HG02798 (cell line): ENCODE results near the gene AIF1.

Experiments used
- ATAC-seq: cut with Tn5 transposase; IDR thresholded peaks from one replicate; pipeline ENCODE4 v1.9.1; 2021; ENCODE audit warnings: mild to moderate bottlenecking; ENCODE audit not compliant: unreplicated experiment, poor library complexity

Gene AIF1

GRCh38 chr6:31639449-31639861 is 24.4 kb downstream of the AIF1 start:
- ATAC-seq, result no peak

DNA sequence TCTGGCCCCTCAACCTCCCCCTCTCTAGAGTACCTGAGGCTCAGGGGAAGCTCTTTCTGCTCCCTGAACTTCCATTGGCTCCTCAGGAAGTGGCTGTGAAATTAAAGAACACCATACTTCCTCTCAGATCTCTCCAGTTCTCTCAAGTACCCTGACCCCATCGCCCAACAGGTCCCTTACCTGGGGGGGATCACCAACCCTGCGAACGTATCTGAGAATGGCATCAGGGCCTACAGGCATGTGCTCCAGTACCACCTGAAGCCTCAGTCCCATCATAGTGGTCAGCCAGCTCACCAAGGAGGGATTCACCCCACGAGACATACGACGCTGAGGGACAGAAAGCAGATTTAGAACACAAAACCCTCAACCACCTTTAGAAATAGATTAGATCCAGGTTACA is 25.6 kb downstream of the AIF1 start:
- no peak for ATAC-seq

GRCh38 chr6:31641370-31641769 is 26.3 kb downstream of the AIF1 start:
- ATAC-seq, result no peak

DNA sequence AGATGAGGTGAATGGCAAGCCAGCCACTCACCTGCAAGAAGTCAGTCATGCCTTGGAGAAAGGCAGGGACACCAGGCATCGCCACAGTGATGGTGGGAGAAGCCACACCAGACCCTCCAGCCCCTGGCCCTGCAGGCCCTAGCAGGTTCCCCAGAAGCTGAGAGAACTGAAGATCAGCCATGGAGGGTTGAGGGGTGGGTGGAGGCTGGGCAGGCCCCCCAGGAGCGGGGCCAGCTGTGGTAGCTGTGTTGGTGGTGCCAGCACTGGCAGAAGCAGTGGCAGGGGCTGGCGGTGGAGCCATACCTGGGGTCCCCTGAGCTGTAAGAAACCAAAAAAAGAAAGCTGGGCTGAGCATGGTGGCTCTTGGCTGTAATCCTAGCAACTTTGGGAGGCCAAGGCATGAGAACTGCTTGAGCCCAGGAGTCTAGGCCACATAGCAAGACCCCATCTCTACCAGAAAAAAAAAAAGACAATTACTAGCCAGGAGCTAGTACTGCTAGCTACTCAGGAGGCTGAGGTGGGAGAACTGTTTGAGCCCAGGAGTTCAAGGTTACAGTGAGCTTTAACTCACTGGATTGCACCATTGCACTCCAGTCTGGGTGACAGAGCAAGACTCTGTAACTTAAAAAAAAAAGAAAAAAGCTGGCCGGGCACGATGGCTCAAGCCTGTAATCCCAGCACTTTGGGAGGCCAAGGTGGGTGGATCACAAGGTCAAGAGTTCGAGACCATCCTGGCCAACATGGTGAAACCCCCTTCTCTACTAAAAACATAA is 27.9 kb downstream of the AIF1 start:
- no peak for ATAC-seq

DNA sequence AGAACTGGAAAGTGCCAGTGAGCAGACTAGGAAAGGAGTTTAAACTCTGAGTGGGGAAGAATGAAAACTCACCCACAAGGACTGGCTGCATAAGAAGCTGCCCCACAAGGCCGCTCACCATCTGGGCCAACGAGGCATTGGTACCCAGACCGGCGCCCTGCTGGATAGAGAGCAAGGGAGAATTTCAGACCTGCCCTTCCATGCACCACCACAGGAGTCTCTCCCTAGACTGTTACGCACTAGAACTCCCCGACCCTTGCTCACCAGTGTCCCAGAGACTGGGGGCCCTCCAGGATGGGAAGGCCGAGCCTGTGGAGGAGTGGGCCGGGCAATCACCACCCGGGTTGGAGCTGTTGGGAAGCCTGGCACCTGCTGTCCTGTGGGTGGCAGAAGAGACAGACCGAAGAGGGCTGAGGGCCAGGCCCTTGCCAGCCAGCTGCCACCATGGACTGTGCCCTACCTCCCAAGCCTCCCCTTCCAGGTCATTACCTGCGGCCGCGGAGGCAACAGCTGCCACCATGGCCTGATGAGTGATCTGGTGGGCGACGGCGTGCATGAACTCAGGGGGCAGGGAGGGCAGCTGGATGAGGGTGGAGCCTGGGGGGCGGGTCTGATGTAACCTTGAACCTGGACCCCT is 28.9 kb downstream of the AIF1 start:
- no peak for ATAC-seq

GRCh38 chr6:31645325-31645724 is 30.3 kb downstream of the AIF1 start:
- no peak for ATAC-seq

DNA sequence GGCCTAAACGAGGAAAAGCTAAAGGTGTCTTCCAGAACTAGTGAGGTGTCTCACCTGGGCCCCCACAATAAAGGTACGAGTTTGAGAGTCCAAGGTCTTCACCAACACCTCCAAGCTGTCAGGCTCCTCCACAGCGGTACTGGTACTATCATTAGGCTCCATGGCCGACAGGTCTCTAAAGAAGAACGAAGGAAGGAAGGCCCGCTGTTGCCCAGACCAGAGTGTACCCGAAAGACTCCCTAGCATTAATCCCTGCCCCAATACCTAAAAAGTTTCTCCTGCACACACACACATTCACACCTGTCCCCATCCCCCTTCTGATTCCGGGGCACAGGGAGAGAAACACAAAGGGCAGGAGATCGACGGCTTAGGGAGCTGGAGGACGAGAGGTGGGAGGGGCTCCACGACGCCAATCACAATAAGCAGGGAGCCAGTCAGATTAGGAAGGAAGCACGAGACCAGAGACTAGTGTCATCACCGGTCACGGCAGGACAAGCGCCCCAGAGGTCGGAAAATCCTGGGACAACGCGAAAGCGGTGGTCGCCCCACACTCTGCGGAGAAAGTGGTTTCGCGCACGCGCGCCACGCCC is 36.7 kb downstream of the AIF1 start:
- ATAC-seq, result peak; percentile 22

DNA sequence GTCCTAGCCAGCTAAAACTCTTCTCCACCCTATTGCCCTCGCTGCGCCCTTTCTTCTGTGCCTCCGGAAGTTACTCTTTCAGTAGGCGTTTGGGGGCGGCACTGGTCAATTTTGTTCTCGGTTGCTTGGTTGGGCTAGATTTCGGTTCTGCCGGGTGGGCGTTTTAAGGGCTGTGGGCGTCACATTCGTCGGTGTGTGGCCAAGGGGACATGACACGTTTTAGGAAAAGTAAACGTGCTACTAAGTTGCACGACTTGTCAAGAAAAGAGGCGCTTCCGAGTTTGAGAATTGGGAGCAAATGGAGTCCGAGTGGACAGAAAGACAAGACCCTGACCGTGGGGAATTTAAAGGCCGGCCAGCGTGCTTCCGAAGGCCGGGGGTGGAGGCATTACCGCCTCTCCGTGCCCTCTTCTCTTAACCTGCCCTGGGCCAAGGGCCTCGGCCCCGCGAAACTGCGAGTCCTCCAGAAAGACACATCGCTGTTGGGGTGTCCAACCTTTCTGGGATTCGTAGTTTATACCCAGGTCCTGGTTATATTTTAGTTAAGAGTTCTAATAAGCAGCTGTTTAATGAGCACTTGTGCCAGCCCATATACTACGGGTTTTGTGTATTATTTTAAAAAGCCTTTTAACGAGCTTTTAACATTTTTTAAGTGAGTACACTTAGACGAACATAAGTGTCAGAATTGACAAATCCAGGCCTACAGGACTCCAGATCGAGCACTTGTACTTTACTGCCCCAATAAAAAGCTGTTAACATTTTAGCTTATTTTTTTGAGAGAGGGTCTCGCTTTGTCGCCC is 38.1 kb downstream of the AIF1 start:
- peak; percentile 62 for ATAC-seq

DNA sequence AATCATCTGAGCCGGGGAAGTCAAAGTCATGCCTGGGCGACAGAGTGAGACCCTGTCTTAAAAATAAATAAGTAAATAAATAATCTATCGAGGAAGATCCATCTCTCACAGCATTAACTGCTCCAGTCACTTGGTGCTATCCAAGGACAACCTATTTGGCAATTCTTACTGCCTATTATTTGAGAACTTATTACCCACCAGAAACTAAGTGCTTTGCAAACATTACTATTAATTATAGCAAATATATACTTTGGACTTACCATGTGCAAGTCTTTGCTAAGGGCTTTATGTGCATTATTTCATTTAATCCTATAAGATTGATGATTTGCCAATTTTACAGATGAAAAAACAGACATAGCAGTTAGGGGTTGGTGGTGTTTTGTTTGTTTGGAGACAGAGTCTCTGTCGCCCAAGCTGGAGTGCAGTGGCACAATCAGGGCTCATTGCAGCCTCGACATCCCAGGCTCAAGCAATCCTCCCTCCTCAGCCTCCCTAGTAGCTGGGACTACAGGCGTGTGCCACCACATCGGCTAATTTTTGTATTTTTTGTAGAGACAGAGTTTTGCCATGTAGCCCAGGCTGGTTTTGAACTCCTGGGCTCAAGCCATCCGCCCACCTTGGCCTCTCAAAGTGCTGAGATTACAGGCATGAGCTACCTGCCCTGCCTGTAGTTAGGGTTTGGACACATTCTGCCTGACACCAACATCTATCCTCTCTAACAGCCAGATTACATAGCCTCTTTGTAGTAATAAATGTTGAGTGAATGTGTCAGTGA is 39.7 kb downstream of the AIF1 start:
- no peak for ATAC-seq

DNA sequence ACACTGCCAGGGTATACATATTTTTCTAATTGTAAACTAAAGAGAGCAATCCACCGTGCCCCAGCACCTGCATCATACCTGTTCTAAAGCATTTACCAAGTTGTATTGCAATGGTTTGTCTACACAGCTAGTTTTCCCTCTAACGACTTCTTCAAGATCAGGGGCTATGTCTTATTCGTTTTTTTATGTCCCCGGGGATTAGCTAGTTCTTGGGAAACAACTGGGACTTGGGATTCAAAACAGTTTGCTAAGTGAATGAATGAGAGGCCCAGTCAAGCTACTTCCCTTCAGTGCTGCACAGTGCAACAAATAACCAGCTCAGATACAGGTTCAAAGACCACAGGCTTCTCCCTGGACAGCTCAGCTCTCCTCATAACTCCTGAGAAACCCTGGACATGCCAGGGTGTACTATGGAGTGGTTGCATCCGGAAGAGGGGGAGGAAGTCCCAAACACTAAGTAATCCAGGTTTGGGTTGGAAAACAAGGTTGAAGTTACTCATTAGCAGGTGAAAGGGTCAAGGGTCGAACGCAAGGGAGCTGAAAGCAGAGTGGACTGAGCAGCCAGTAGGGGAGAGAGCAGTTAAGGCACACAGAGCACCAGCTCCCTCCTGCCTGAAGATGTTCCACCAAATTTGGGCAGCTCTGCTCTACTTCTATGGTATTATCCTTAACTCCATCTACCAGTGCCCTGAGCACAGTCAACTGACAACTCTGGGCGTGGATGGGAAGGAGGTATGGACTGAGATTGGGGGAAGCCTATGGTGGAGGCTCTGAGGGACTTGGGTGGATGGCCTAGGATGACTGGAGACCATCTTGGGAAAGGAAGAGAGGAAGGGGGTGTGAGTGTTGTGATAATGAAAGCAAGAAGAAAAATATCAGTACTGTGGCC is 40.6 kb downstream of the AIF1 start, which contains the start of gene APOM:
Gene APOM (plus strand): TSS at position 546 of the 889 bp plus-strand sequence. CDS start 73 bp downstream, at position 619.
- ATAC-seq, result no peak

DNA sequence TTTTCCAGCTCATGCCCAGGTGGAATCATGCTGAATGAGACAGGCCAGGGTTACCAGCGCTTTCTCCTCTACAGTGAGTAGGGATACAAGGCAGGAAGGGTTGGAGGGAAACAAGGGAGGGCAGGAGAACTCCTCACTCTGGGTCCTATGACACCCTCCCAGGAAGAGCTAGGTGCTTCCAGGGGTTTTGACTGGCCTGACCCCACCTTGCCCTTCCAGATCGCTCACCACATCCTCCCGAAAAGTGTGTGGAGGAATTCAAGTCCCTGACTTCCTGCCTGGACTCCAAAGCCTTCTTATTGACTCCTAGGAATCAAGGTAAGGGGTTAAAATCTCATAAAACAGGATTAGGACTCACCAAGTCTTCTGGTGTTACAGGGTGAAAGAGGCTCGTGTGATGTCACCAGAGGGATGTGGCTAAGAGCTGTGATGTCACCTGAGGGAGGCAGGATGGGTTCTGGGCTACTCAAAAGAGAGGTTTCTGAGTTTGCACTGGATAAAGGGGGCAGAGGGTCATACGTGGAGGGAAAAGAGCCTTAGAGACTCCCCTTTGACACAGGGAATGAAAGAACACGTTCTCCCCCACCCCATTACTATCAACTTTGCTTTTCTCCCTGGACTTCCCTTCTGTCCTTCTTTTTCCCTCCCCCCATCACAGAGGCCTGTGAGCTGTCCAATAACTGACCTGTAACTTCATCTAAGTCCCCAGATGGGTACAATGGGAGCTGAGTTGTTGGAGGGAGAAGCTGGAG is 42.5 kb downstream of the AIF1 start:
- no peak for ATAC-seq

- ATAC-seq, result no peak
Observed at GRCh38 chr6:31658158-31658688, 43.2 kb downstream of the AIF1 start.

- no peak for ATAC-seq
Observed at GRCh38 chr6:31658983-31659648, 44.1 kb downstream of the AIF1 start.

- no peak for ATAC-seq
Observed at GRCh38 chr6:31659649-31660380, 44.8 kb downstream of the AIF1 start.

DNA sequence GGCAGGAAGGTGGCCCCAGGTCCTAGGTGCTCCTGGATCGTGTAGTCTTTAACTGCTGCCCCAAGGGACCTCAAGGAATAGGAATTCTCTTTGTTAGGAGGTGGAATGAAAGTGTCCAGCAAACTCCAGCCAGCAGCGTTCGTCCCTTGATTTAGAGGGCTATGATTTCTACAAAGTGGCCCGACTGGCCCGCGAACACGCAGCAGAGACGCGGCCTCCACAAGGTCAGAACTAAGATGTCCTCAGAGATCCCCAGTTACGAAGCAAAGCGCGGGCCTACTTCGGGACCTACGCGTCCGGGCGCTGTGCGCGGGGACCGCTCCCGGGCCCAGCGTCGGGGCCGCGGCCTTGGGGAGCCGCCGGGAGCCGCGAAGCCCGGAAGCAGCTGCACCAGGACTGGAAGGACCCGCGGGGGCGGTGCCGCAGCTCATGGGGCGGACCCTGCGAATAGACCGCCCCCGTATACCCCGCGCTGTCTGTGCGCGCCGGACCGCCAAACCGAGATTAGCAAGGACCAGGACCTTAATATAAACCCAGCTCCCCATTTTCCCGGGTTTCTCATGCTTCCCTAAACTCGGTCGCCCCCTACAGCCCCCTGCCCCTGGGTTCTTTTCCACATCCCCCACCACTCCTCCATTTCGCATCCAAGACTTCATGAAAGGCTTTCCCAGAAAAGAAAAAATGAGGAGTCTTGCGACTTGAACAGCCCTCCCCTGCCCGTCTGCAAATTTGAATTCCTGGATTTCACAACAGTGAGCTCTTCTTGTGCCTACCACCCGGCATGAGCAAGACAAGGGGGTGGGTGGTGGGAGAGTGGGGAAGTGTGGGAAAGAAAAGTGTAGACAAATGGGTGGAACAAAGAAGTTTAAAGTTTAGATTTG is 45.6 kb downstream of the AIF1 start, which contains the start of gene C6orf47:
Gene C6orf47 (minus strand): TSS at position 398 of the 881 bp plus-strand sequence. CDS start 831 bp downstream, outside the sequence.
- peak; percentile 54 for ATAC-seq
